Left ventricle myocardium inferior (tissue), 1 donor: ENCODE results near the gene KBTBD13. TPM values are rescaled to one million over a fixed set of nuclear protein-coding genes. Genes with fewer than 3 reads are reported as not detected.
A peak's percentile ranks its signal among the peaks of the same experiment; 100 is the strongest.
"Not testable (repeated sequence)": the region's sequence is repeated elsewhere in the genome, so short reads cannot be mapped to it uniquely, and the experiment has no call there.

Experiments
- DNase-seq: peaks from one replicate; pipeline ENCODE4 v3.0.0-alpha.2; 2020
- H3K27ac ChIP-seq: fragments of 200-600 bp; replicated peaks from 2 replicates; pipeline ENCODE4 v1.8.0; 2021
- H3K27me3 ChIP-seq: fragments of 200-600 bp; 2 replicates; pipeline ENCODE4 v1.8.0; 2021; ENCODE audit warnings: low read depth
- H3K36me3 ChIP-seq: fragments of 200-600 bp; 2 replicates; pipeline ENCODE4 v1.8.0; 2021
- H3K4me1 ChIP-seq: fragments of 200-600 bp; 2 replicates; pipeline ENCODE4 v1.8.0; 2021
- H3K4me3 ChIP-seq: fragments of 200-600 bp; 2 replicates; pipeline ENCODE4 v1.8.0; 2021; ENCODE audit warnings: mild to moderate bottlenecking, moderate library complexity
- H3K9me3 ChIP-seq: fragments of 200-600 bp; replicated peaks from 2 replicates; pipeline ENCODE4 v1.8.0; 2021
- intact Hi-C: fragments of 100-400 bp; cut with micrococcal nuclease; formaldehyde crosslinking; loops from one replicate; pipeline ENCODE4 v1.11.0; 2022
- total RNA-seq: library from RNA; stranded (reverse); fragmentation: NEBNext Ultra II Directional; extraction: Animal tissue kit (Norgen Biotek cat#: 25700); gene quantifications from one replicate; pipeline ENCODE4 v1.2.1, GENCODE V29; 2021
- TF ChIP-seq, protein P1 (sequence below): fragments of 200-600 bp; IDR thresholded peaks from 2 replicates; pipeline ENCODE4 v1.8.0; 2021; ENCODE audit warnings: antibody characterized with exemption, mild to moderate bottlenecking, borderline replicate concordance
- donor health status: DM: no; HTN: yes; CAD: no; lungs with severe emphysema.

Gene KBTBD13
- total RNA-seq, 1 donor from 2014 or later, result 5.2 TPM

DNA sequence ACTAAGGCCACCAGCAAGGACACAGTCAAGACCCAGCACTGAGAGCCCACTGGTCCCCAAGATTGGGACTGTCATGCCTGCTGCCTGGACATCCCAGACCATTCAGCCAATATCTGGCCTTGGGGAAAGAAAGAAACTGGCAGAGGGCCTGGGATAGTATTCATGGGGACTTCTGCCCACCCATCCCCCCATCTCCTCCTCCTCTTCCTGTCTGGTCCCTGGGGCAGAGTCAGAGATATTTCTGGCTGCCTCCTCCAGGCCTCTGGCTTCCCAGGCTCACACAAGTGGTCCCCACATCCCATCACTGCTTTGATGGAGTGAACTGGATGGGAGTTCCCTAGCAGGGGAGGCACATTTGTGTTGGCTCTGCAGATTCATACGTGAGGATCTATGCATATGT is 4.5 kb upstream of the KBTBD13 start:
- H3K9me3 ChIP-seq, result no peaks in the 10 kb centered on the region
- TF ChIP-seq, protein P1, sequence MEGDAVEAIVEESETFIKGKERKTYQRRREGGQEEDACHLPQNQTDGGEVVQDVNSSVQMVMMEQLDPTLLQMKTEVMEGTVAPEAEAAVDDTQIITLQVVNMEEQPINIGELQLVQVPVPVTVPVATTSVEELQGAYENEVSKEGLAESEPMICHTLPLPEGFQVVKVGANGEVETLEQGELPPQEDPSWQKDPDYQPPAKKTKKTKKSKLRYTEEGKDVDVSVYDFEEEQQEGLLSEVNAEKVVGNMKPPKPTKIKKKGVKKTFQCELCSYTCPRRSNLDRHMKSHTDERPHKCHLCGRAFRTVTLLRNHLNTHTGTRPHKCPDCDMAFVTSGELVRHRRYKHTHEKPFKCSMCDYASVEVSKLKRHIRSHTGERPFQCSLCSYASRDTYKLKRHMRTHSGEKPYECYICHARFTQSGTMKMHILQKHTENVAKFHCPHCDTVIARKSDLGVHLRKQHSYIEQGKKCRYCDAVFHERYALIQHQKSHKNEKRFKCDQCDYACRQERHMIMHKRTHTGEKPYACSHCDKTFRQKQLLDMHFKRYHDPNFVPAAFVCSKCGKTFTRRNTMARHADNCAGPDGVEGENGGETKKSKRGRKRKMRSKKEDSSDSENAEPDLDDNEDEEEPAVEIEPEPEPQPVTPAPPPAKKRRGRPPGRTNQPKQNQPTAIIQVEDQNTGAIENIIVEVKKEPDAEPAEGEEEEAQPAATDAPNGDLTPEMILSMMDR, result no peak
- peaks cover 13% of the 10 kb centered on the region for H3K27me3 ChIP-seq
- peaks cover 74% of the 10 kb centered on the region for H3K4me1 ChIP-seq
- intact Hi-C loops, result no loop called here
- no peak overlapping the region for H3K4me3 ChIP-seq
- peak overlapping the region; percentile 89 for H3K27ac ChIP-seq
- no peaks in the 10 kb centered on the region for H3K36me3 ChIP-seq
- peak; percentile 62 for DNase-seq

DNA sequence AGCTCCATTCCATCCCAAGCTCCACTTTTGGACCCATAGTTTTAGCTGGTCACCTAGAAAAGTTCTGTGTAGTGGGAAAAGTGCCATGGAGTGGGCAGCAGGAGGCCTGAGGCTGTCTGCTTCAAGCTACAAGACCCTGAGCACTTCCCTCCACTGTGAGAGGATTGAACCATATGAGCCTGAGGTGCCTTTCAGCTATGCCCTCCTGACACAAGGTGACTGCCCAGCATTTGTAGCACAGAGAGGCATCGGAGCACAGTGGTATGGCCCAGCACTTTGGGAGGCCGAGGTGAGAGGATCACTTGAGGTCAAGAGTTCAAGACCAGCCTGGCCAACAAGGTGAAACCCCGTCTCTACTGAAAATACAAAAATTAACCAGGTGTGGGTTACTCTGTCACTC is 3.9 kb upstream of the KBTBD13 start:
- H3K9me3 ChIP-seq, result no peaks in the 10 kb centered on the region
- no peaks in the 10 kb centered on the region for H3K36me3 ChIP-seq
- peaks cover 75% of the 10 kb centered on the region for H3K4me1 ChIP-seq
- intact Hi-C loops, result no loop called here
- TF ChIP-seq, protein P1, result no peak
- H3K4me3 ChIP-seq, result no peak overlapping the region
- H3K27me3 ChIP-seq, result peaks cover 17% of the 10 kb centered on the region
- H3K27ac ChIP-seq, result peak overlapping the region; percentile 89
- DNase-seq, result no peak

DNA sequence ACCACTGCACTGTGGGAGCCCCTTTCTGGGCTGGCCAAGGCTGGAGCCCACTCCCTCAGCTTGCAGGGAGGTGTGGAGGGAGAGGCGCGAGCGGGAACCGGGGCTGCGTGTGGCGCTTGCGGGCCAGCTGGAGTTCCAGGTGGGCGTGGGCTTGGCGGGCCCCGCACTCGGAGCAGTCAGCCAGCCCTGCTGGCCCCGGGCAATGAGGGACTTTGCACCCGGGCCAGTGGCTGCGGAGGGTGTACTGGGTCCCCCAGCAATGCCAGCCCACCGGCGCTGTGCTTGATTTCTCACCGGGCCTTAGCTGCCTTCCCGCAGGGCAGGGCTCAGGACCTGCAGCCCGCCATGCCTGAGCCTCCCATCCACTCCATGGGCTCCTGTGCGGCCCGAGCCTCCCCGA is 1.6 kb upstream of the KBTBD13 start:
- H3K4me1 ChIP-seq, result peaks cover 72% of the 10 kb centered on the region
- not testable (repeated sequence) for H3K27ac ChIP-seq

DNA sequence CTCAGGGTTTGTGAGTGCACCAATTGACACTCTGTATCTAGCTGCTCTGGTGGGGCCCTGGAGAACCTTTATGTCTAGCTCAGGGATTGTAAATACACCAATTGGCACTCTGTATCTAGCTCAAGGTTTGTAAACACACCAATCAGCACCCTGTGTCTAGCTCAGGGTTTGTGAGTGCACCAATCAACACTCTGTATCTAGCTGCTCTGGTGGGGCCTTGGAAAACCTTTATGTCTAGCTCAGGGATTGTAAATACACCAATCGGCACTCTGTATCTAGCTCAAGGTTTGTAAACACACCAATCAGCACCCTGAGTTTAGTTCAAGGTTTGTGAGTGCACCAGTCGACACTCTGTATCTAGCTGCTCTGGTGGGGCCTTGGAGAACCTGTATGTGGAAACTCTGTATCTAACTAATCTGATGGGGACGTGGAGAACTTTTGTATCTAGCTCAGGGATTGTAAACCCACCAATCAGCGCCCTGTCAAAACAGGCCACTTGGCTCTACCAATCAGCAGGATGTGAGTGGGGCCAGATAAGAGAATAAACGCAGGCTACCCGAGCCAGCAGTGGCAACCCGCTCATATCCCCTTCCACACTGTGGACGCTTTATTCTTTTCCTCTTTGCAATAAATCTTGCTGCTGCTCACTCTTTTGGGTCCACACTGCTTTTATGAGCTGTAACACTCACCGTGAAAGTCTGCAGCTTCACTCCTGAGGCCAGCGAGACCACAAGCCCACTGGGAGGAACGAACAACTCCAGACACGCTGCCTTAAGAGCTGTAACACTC is 745 bp upstream of the KBTBD13 start:
- Histone ChIP-seq H3K27ac (peak overlapping the region; percentile 90), H3K27me3 (peaks cover 15% of the 10 kb centered on the region), H3K4me1 (peaks cover 72% of the 10 kb centered on the region), H3K4me3 (peak overlapping the region; percentile 57)
- intact Hi-C loops, H3K9me3 ChIP-seq, H3K36me3 ChIP-seq, DNase-seq: not testable (repeated sequence)

More for the DNA sequence above, 1.6 kb upstream of the KBTBD13 start:
- H3K9me3 ChIP-seq, intact Hi-C loops, DNase-seq, H3K36me3 ChIP-seq, H3K4me3 ChIP-seq: not testable (repeated sequence)
- H3K27me3 ChIP-seq, result peaks cover 15% of the 10 kb centered on the region

DNA sequence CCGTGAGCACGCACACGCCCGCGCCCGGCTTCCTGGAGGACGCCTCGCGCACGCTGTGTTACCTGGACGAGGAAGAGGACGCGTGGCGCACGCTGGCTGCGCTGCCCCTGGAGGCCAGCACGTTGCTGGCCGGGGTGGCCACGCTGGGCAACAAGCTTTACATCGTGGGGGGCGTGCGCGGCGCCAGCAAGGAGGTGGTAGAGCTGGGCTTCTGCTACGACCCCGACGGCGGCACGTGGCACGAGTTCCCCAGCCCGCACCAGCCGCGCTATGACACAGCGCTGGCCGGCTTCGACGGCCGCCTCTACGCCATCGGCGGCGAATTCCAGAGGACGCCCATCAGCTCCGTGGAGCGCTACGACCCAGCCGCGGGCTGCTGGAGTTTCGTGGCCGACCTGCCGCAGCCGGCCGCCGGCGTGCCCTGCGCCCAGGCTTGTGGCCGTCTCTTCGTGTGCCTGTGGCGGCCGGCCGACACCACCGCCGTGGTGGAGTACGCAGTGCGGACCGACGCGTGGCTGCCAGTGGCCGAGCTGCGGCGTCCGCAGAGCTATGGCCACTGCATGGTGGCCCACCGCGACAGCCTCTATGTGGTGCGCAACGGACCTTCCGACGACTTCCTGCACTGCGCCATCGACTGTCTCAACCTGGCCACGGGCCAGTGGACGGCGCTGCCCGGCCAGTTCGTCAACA is 890 bp downstream of the KBTBD13 start:
- Histone ChIP-seq H3K4me1 (peaks cover 72% of the 10 kb centered on the region), H3K4me3 (peak overlapping the region; percentile 57), H3K36me3 (no peaks in the 10 kb centered on the region), H3K9me3 (no peaks in the 10 kb centered on the region), H3K27me3 (peaks cover 23% of the 10 kb centered on the region), H3K27ac (peak overlapping the region; percentile 90)
- no peak for DNase-seq
- intact Hi-C loops, result no loop called here
- TF ChIP-seq, protein P1, result no peak

DNA sequence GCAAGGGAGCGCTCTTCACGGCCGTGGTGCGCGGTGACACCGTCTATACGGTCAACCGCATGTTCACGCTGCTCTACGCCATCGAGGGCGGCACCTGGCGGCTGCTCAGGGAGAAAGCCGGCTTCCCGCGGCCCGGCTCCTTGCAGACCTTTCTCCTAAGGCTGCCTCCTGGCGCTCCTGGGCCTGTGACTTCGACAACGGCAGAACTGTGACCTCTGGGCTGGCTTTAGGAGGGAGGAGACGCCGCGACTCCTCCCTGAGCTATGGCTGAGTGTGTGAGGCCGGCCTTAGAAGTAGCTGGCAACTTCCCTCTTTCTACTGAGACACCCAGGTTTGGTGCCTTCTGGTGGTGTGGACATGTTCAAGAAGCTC is 1.4 kb downstream of the KBTBD13 start:
- Histone ChIP-seq H3K4me3 (peak overlapping the region; percentile 57), H3K36me3 (no peaks in the 10 kb centered on the region), H3K9me3 (no peaks in the 10 kb centered on the region), H3K4me1 (peaks cover 73% of the 10 kb centered on the region), H3K27ac (peak overlapping the region; percentile 90), H3K27me3 (peaks cover 23% of the 10 kb centered on the region)
- peak; percentile 72 for DNase-seq
- TF ChIP-seq, protein P1, result peak; percentile 72
- intact Hi-C loops, result no loop called here
